C4-2B (cell line): Measurements from ENCODE around the gene SSRP1.

Source experiments
- CTCF ChIP-seq: fragments of 450-650 bp; conservative IDR thresholded peaks from 2 replicates; pipeline ENCODE4 v1.5.1; 2017; ENCODE audit warnings: mild to moderate bottlenecking
- ZFX ChIP-seq: fragments of 450-650 bp; IDR thresholded peaks from 2 replicates; pipeline ENCODE4 v1.6.1; 2017

GRCh38 chr11:57379732-57380131, 44.0 kb upstream of the SSRP1 start:
- TF ChIP-seq CTCF (no peak), ZFX (no peak)
